Tongue (tissue), 2 donors: Measurements from ENCODE around the gene NR6A1. TPM values are rescaled to one million over a fixed set of nuclear protein-coding genes. Genes with fewer than 3 reads are reported as not detected.

Experiments used
- DNase-seq: peaks from one replicate; pipeline ENCODE4 v3.0.0-alpha.2; 2015
- total RNA-seq: library from RNA; depleted of rRNA; stranded (reverse); fragments of >200 nt; gene quantifications from one replicate; pipeline ENCODE4 v1.2.3, GENCODE V29; 2014

The NR6A1 gene
- total RNA-seq, 1 donor from 2014 or later, result 1.0 TPM

GRCh38 chr9:124567362-124567761, 203.7 kb downstream of the NR6A1 start:
- no peak for DNase-seq

GRCh38 chr9:124562328-124562727, 208.8 kb downstream of the NR6A1 start:
- DNase-seq, result no peak

GRCh38 chr9:124559871-124560270, 211.2 kb downstream of the NR6A1 start:
- peak; percentile 55 for DNase-seq

DNA sequence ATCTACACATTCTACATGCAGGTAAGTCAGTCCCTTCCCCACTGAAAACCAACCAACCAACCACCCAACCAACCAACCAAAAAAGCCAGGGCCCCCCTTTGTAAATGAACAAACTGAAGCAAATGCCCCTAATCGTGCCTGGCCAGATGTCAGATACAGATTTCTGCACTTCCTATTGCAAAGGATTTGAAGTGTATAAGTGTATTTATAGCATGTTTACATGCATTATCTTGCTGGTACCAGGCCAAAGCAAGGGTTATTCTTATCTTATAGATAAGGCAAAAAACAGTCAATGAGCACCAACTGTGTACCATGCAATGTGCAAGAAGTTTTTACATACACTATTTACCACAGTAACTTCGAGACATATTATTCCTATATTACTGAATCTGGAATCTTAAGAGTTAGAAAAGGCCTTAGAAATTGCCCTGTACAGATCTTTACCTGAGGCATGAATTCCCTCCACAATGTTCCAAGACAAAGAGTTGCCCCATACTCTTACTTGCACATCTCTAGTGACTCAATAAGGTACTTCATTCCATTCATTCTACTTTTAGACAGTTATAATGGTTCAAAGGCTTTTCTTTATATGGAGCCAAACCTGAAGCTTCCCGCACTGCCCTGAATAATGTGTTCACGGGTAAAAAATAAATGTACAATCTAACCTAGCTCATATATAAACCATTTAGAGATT, 212.2 kb downstream of the NR6A1 start:
- DNase-seq, result no peak

GRCh38 chr9:124557895-124558294, 213.2 kb downstream of the NR6A1 start:
- DNase-seq, result no peak

GRCh38 chr9:124555043-124555442, 216.1 kb downstream of the NR6A1 start:
- no peak for DNase-seq

DNA sequence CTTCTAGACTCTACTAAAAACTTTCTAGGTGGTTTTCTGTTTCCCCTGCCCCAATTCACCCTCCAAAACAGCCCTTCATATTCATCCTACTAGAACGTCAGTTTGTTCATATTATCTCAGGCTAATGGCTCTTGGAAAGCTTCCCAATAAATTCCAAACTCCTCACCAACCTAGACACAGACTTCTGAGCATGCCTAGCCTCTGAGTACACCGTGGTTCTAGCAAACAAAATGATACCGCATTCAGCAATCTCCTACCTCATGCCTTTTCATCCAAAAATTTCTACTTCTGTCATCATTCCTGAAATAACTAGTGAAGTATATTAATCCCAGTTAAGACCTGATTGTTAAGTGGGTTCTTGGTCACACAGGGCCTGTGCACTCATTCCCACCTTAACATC, 217.4 kb downstream of the NR6A1 start:
- DNase-seq, result no peak

GRCh38 chr9:124552273-124552605, 218.9 kb downstream of the NR6A1 start:
- DNase-seq, result no peak

GRCh38 chr9:124551472-124552272, 219.4 kb downstream of the NR6A1 start:
- DNase-seq, result peak; percentile 75

GRCh38 chr9:124550072-124550471, 221.0 kb downstream of the NR6A1 start:
- no peak for DNase-seq

DNA sequence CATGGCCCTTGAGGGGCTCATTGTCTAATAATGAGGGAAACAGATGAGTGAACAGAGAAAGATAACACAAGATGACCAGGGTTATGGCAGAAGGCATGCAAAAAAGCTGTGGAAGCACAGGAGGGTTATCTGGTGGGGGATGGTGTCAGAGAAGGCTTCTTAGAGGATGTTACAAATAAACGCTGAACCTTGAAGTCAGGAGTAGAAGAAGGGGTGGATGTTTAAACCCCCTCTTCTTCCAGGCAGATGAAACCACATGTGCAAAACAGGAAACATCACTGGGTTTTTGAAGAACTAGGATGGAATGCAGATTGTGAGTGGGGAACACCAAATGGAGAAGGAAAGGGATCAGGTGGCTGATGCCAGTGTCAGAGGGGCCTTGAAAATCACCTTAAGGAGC, 222.1 kb downstream of the NR6A1 start:
- no peak for DNase-seq

DNA sequence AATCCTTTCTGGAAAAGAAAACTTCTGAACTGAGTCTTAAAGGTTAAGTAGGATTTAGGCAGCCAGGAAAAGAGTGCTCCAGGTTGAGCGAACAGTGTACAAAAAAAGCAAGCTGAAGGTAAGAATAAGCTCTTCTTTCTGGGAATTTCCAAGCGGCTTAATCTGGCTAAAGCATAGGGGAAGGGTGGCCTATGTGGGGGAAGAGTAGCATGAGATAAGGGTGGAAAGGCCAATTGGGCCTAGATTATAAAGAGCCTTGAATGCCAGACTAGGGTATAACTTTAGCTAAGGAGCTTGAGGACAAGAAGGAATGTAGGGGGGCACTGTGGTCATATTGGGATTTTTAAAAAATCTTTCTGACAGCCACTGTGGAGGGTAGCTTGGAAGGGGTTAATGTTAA, 226.6 kb downstream of the NR6A1 start:
- DNase-seq, result no peak

- no peak for DNase-seq
Observed at GRCh38 chr9:124541824-124542223, 229.3 kb downstream of the NR6A1 start.

DNA sequence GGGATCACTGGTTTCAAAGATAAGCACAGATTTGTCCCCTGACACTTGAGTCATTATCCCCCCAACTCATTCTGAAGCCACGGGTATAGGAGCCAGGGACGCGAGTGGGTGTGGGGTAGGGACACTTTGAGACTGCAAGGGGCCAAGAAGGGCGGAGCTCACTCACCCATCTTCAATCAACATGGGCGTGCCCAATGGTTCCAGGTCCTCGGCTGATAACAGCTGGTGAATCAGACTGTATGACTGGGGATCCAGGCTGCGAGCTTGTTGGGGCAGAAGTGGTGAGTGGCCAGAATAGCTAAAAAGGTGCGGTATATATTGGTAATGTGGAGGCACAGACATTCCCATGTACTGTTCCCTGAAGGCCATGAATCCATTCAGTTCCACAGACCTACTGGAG, 233.2 kb downstream of the NR6A1 start:
- DNase-seq, result no peak

GRCh38 chr9:124535846-124536245, 235.3 kb downstream of the NR6A1 start:
- no peak for DNase-seq

DNA sequence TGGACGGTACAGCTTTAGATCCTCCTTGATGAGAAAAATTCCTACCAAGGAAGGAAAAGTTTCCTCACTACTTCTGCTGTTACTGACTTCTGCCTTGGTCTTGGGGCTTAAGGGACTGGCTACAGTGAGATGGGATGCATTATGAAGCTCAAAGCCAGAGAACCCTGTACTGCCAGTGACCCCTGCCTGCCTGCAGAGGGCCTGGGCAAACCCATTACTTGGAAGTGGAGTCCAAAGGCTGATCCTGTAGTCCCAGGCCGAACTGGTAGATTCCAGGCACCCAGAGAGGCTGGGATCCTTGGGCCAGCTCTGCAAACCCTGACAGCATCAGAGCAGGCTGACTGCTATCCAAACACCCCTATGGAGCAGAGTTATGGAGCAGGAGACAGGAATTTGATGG, 238.2 kb downstream of the NR6A1 start:
- DNase-seq, result no peak

GRCh38 chr9:124531115-124531514, 240.0 kb downstream of the NR6A1 start:
- no peak for DNase-seq

- no peak for DNase-seq
Observed at GRCh38 chr9:124530246-124530645, 240.9 kb downstream of the NR6A1 start.

DNA sequence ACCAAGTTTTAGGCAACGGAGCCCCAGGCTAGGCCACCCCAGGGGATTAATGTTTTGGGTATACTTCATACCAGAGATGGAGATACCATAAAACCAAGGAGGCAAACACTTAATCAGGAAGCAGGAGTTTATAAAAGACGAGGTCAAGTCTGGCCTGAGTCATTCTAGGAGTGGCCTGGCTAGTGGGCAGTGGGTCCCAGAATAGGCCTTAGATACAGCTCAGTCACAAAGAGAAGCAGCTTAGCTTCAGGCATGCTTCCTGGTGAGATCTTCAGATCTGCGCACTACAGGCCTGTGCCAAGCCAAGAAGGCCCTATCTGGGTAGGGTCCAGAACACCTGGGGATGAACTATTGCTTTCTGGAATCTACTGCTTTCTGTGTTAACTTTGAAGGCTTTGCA, 243.3 kb downstream of the NR6A1 start:
- DNase-seq, result no peak

GRCh38 chr9:124526174-124526573, 244.9 kb downstream of the NR6A1 start:
- DNase-seq, result no peak

- no peak for DNase-seq
Observed at GRCh38 chr9:124522121-124523098, 248.7 kb downstream of the NR6A1 start.

DNA sequence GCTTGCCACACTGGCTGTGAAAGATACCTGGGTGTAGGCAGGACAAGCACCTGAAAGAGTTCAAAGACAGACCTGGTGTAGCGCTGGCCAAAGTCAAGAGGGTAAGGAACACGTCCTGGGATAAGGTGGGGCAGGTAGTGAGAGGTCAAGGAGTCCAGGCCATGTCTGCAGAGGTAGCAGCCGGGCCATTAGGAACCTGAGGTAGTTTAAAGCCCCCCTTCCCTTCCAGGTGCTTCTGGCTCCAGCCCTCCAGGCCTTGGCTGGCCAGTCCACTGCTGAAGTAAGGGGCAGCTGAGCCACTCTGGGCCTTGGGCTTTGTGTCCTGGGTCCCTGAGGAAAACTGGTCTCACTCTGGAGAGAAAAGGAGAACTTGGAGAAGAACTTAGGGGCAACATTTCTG, 250.0 kb downstream of the NR6A1 start:
- DNase-seq, result no peak

DNA sequence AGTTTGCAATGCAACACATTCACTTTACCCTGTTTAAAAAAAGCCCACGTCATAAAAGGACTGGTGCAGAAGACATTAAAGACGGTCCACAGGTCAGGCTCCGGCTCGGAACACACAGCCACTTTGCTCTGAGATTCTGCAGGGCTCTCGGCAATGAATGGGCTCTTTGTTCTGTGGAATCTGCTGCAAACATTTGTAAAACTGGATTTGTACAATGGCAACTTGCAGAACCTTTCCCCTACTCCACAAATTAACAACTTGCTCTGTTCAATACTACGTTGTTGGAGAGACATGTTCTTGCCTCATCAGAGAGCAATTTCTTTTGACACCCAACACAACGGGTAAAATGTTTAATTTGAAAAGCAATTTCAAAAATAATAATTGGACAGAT, 250.9 kb downstream of the NR6A1 start:
- DNase-seq, result peak; percentile 32
